K562 (cell line): Measurements from ENCODE around the gene FSD1L. TPM values are rescaled to one million over a fixed set of nuclear protein-coding genes. Genes with fewer than 3 reads are reported as not detected.

Source experiments
- ATAC-seq: fragments of 200-7000 bp; cut with Tn5 transposase; 3 replicates; pipeline ENCODE4 v1.9.1; 2020; ENCODE audit warnings: moderate library complexity
- BruUV-seq: library from RNA; stranded (reverse); fragments of 400-500 nt; replicated peaks from 2 replicates; lab custom pipeline; 2021; lab: Mats Ljungman, UMichigan
- CTCF ChIA-PET: fragments of 300-600 bp; formaldehyde crosslinking; extraction: SDS; loops from one replicate; lab custom pipeline; 2021; ENCODE audit warnings: low intra/inter-chr PET ratio; lab: Yijun Ruan, JAX
- POLR2A ChIA-PET: fragments of 300-600, 350-650 bp; sonication (Branson Sonifier 250); formaldehyde crosslinking; extraction: SDS; loops from one replicate; lab custom pipeline; 2021; ENCODE audit warnings: antibody characterized with exemption, inconsistent platforms; lab: Yijun Ruan, JAX
- DNase-seq, 4 experiments: peaks; one replicate each; pipeline versions ENCODE4 v3.0.0 to v3.0.0-alpha.2; 2011 to 2018; ENCODE audit warnings: low spot score in 3 of 4, mixed read lengths in 3 of 4; ENCODE audit errors: extremely low read depth in 1 of 4
- FAIRE-seq: peaks from 2 replicates; lab custom pipeline; 2011; peaks lifted over from hg19 to GRCh38; lab: Jason Lieb, UNC
- H2AFZ ChIP-seq: 2 replicates; pipeline ENCODE4 v1.6.0; 2011; ENCODE audit warnings: low read depth, low read length, control low read depth, inconsistent platforms
- H3K27ac ChIP-seq: fragments of 200-600 bp; 3 replicates; pipeline ENCODE4 v1.8.0; 2011; ENCODE audit warnings: low read depth, mild to moderate bottlenecking, control low read depth, inconsistent platforms, low read length, moderate library complexity, mixed read lengths; ENCODE audit errors: extremely low read depth
- H3K27me3 ChIP-seq, 2 experiments: fragments of 300-600 bp in 1 of 2; 2 replicates in 1 of 2; 3 replicates in 1 of 2; pipeline versions ENCODE4 v1.6.0 to v1.8.0; 2011; ENCODE audit warnings: inconsistent platforms in 2 of 2, low read length in 2 of 2, mild to moderate bottlenecking in 1 of 2, mixed read lengths in 1 of 2, moderate library complexity in 1 of 2; ENCODE audit not compliant: control insufficient read depth in 2 of 2, insufficient read depth in 2 of 2
- H3K36me3 ChIP-seq: fragments of 300-600 bp; 3 replicates; pipeline ENCODE4 v1.8.0; 2011; ENCODE audit warnings: mild to moderate bottlenecking, low read length, inconsistent platforms; ENCODE audit not compliant: control insufficient read depth, insufficient read depth
- H3K4me1 ChIP-seq, 2 experiments: fragments of 200-600 bp in 1 of 2; replicated peaks in 1 of 2; 2 replicates in 1 of 2; 3 replicates in 1 of 2; pipeline versions ENCODE4 v1.5.1 to v1.8.0; 2011; ENCODE audit warnings: inconsistent platforms in 2 of 2, low read length in 2 of 2, mild to moderate bottlenecking in 1 of 2, mixed read lengths in 1 of 2, moderate library complexity in 1 of 2; ENCODE audit not compliant: control insufficient read depth in 2 of 2, insufficient read depth in 2 of 2
- H3K4me2 ChIP-seq: 2 replicates; pipeline ENCODE4 v1.6.1; 2011; ENCODE audit warnings: low read length, control low read depth, inconsistent platforms, mixed read lengths; ENCODE audit not compliant: insufficient read depth
- H3K4me3 ChIP-seq: fragments of 200-600 bp; sonication (generic), shearing (Covaris generic); 2 replicates; pipeline ENCODE4 v1.5.1; 2016; ENCODE audit warnings: control low read depth, inconsistent platforms
- H3K79me2 ChIP-seq: fragments of 200-600 bp; 3 replicates; pipeline ENCODE4 v1.8.0; 2011; ENCODE audit warnings: low read length, inconsistent platforms; ENCODE audit not compliant: control insufficient read depth, insufficient read depth
- H3K9ac ChIP-seq, 2 experiments: 2 replicates each; pipeline versions ENCODE4 v1.6.0 to v1.6.1; 2011; ENCODE audit warnings: low read depth in 2 of 2, low read length in 2 of 2, control low read depth in 1 of 2, inconsistent platforms in 1 of 2, mild to moderate bottlenecking in 1 of 2, mixed read lengths in 1 of 2; ENCODE audit not compliant: insufficient read depth in 1 of 2
- H3K9me1 ChIP-seq: one replicate; pipeline ENCODE4 v1.6.0; 2011; ENCODE audit warnings: inconsistent platforms, mild to moderate bottlenecking, low read length, moderate library complexity; ENCODE audit not compliant: control insufficient read depth, insufficient read depth
- H3K9me3 ChIP-seq: replicated peaks from 2 replicates; pipeline ENCODE4 v1.5.1; 2011; ENCODE audit warnings: low read depth, low read length, inconsistent platforms; ENCODE audit not compliant: control insufficient read depth, insufficient read depth
- H4K20me1 ChIP-seq: replicated peaks from 2 replicates; pipeline ENCODE4 v1.6.1; 2011; ENCODE audit warnings: low read length, inconsistent platforms, mixed read lengths; ENCODE audit not compliant: control insufficient read depth, insufficient read depth
- ARID2 ChIP-seq: fragments of 450-650 bp; IDR thresholded peaks from 2 replicates; pipeline ENCODE4 v1.6.1; 2017; ENCODE audit warnings: antibody characterized with exemption, mild to moderate bottlenecking
- ETV6 ChIP-seq, 3 experiments: fragments of 150-350 bp in 1 of 3; sonication (generic) in 1 of 3; formaldehyde crosslinking in 1 of 3; IDR thresholded peaks; 2 replicates each; pipeline versions ENCODE4 v1.6.1 to v1.8.0; 2014 to 2022; ENCODE audit warnings: borderline replicate concordance in 2 of 3, low read depth in 2 of 3, antibody characterized with exemption in 1 of 3, low read length in 1 of 3, mild to moderate bottlenecking in 1 of 3, missing genetic modification reagents in 1 of 3
- POLR2A ChIP-seq: fragments of 450-650 bp; conservative IDR thresholded peaks from 2 replicates; pipeline ENCODE4 v1.6.1; 2016
- SRSF7 ChIP-seq: fragments of 200-400 bp; formaldehyde crosslinking; optimal IDR thresholded peaks from 2 replicates; pipeline ENCODE3; 2017; ENCODE audit warnings: mild to moderate bottlenecking, low read depth, low read length
- TCFL5 ChIP-seq: fragments of 250-450 bp; sonication (Bioruptor Pico); conservative IDR thresholded peaks from 2 replicates; pipeline ENCODE4 v1.6.1; 2021; ENCODE audit warnings: mild to moderate bottlenecking, moderate library complexity, matching md5 sums
- ZNF253 ChIP-seq: fragments of 250-450 bp; sonication (Bioruptor Pico); conservative IDR thresholded peaks from 2 replicates; pipeline ENCODE4 v1.6.1; 2021; ENCODE audit warnings: mild to moderate bottlenecking
- WGBS: fragments of 100-300 bp; shearing (Covaris generic); methylation state at CpG from one replicate; pipeline ENCODE4 v1.1.6; 2016; ENCODE audit warnings: low coverage, mixed read lengths; ENCODE audit not compliant: insufficient coverage; ENCODE audit errors: missing lambda C conversion rate; 5-methylcytosine and 5-hydroxymethylcytosine counted together
- in situ Hi-C: fragments of 300-500 bp; cut with MboI; formaldehyde crosslinking; loops from 4 replicates; pipeline ENCODE4 v1.15.0; 2018; ENCODE audit warnings: inconsistent platforms, mixed read lengths
- intact Hi-C: fragments of 100-400 bp; cut with micrococcal nuclease; formaldehyde crosslinking; loops from 2 replicates; pipeline ENCODE4 v1.14.2; 2022
- polyA plus RNA-seq, 8 experiments: library from polyadenylated mRNA; depleted of rRNA in 4 of 8; stranded (reverse) in 5 of 8; unstranded in 3 of 8; fragments of >200 nt; fragmentation: Nextera tagmentation in 2 of 8; fragmentation: Illumina TruSeq in 1 of 8; extraction: Ambion mirVana in 2 of 8; extraction: Trizol in 1 of 8; gene quantifications; 2 replicates each; pipeline versions ENCODE4 v1.2.1 to v1.2.3, GENCODE V29; 2011 to 2014; ENCODE audit warnings: inconsistent platforms in 1 of 8, missing spikeins in 1 of 8
- total RNA-seq, 7 experiments: library from RNA; depleted of rRNA in 6 of 7; stranded (reverse); fragments of >200 nt in 6 of 7; fragmentation: Illumina TruSeq in 2 of 7; extraction: Trizol in 2 of 7; gene quantifications; 2 replicates each; pipeline versions ENCODE4 v1.2.1 to v1.2.3, GENCODE V29; 2011 to 2021; ENCODE audit warnings: low replicate concordance in 1 of 7

The FSD1L gene
- total and polyA plus RNA-seq, 9 of the 15 experiments (the other 6 are each of a cell fraction or from before 2014, with no cell fraction given) = 0.95 to 4.2 (median 2.1) TPM

DNA sequence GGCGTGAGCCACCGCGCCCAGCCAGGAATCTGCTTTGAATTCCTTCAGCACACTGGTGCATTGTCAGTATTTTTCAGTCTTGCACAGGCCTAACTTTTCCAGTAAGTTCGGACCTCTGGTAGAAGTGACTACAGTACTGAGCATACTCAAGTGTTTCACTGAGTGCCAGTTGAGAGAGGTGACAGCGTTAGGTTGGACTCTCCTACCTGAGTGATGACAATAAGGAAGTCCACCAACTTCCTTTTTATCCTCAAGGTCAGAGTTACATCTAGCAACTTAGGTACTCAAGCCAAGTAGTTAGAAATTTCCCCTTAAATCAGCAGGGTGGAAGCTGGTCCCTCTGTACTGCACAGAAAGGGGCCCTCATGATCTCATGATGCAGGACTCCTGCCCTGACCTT lies 26.0 kb upstream of the FSD1L start:
- H3K36me3 ChIP-seq = no peaks in the 10 kb centered on the region
- no peaks in the 10 kb centered on the region for H3K4me1 ChIP-seq
- WGBS = 43% methylated on average over 5 of the region's 5 CpGs
- H3K27ac ChIP-seq = no peak overlapping the region
- H2AFZ ChIP-seq = no peak overlapping the region
- ATAC-seq = no peak
- H3K9ac ChIP-seq = no peak overlapping the region
- TF ChIP-seq ETV6 (IDR thresholded peaks at IDR 0.05; ENCODE audit: borderline replicate concordance in 1 of 2, low read depth in 2 of 2, low read length in 1 of 2) (no peak), ETV6 (CRISPR knock-in tag; IDR thresholded peaks at IDR 0.05; ENCODE audit: borderline replicate concordance) (no peak), ARID2 (no peak), SRSF7 (no peak), TCFL5 (CRISPR knock-in tag) (no peak), POLR2A (no peak), ZNF253 (CRISPR knock-in tag) (no peak)
- H3K9me1 ChIP-seq = no peaks in the 10 kb centered on the region
- no peaks in the 10 kb centered on the region for H3K9me3 ChIP-seq
- H3K79me2 ChIP-seq = no peaks in the 10 kb centered on the region
- BruUV-seq = no TSS peak
- FAIRE-seq = no peak
- H3K27me3 ChIP-seq = peaks cover 10 to 12% of the 10 kb centered on the region in 2 experiments; a peak in 4 of 5 replicates
- ChIA-PET POLR2A (no interaction called here), CTCF (no interaction called here)
- H4K20me1 ChIP-seq = no peaks in the 10 kb centered on the region
- DNase-seq = no peak
- intact Hi-C loops (no loop called here), in situ Hi-C loops (no loop called here)
- H3K4me2 ChIP-seq = no peak overlapping the region
- no peak overlapping the region for H3K4me3 ChIP-seq
